Liver (tissue), 9 donors: ENCODE data around the gene AMBRA1. TPM values are rescaled to one million over a fixed set of nuclear protein-coding genes. Genes with fewer than 3 reads are reported as not detected.

ENCODE experiments used
- DNase-seq: peaks from one replicate; pipeline ENCODE4 v3.0.0-alpha.2; 2017; ENCODE audit warnings: low spot score
- H3K27ac ChIP-seq, 2 donors: one replicate each; pipeline ENCODE4 v1.7.0; 2013; ENCODE audit warnings: inconsistent platforms in 2 of 2, low read length in 2 of 2, control low read depth in 1 of 2, low read depth in 1 of 2, mild to moderate bottlenecking in 1 of 2
- H3K27me3 ChIP-seq, 4 donors: one replicate each; pipeline versions ENCODE4 v1.6.1 to v1.7.0; 2013; ENCODE audit warnings: low read length in 3 of 4, inconsistent platforms in 1 of 4, mild to moderate bottlenecking in 1 of 4, moderate library complexity in 1 of 4; ENCODE audit not compliant: control insufficient read depth in 4 of 4, insufficient read depth in 4 of 4
- H3K36me3 ChIP-seq, 4 donors: one replicate each; pipeline versions ENCODE4 v1.6.1 to v1.7.0; 2013; ENCODE audit warnings: low read length in 3 of 4, mild to moderate bottlenecking in 3 of 4, low read depth in 1 of 4, moderate library complexity in 1 of 4; ENCODE audit not compliant: control insufficient read depth in 4 of 4, insufficient read depth in 3 of 4
- H3K4me1 ChIP-seq, 4 donors: one replicate each; pipeline versions ENCODE4 v1.6.1 to v1.7.0; 2013; ENCODE audit warnings: low read length in 3 of 4, mild to moderate bottlenecking in 3 of 4, moderate library complexity in 1 of 4; ENCODE audit not compliant: control insufficient read depth in 4 of 4, insufficient read depth in 4 of 4
- H3K4me3 ChIP-seq, 3 donors: one replicate each; pipeline versions ENCODE4 v1.6.1 to v1.7.0; 2013; ENCODE audit warnings: low read length in 3 of 3, control low read depth in 1 of 3, low read depth in 1 of 3, mild to moderate bottlenecking in 1 of 3
- H3K9ac ChIP-seq, 2 donors: one replicate each; pipeline ENCODE4 v1.7.0; 2013; ENCODE audit warnings: low read length in 2 of 2, mild to moderate bottlenecking in 2 of 2, moderate library complexity in 2 of 2, control low read depth in 1 of 2, low read depth in 1 of 2
- H3K9me3 ChIP-seq, 4 donors: one replicate each; pipeline versions ENCODE4 v1.6.1 to v1.7.0; 2013; ENCODE audit warnings: low read length in 3 of 4; ENCODE audit not compliant: control insufficient read depth in 4 of 4
- ATF3 ChIP-seq: IDR thresholded peaks from 2 replicates; pipeline ENCODE4 v1.6.1; 2016; ENCODE audit warnings: antibody characterized with exemption
- CTCF ChIP-seq: fragments of 150-350 bp; IDR thresholded peaks from 2 replicates; pipeline ENCODE4 v1.5.1; 2017; ENCODE audit warnings: improper control_type of control experiment, low read depth, low read length; ENCODE audit not compliant: missing input control
- EGR1 ChIP-seq, 2 donors: IDR thresholded peaks; 2 replicates each; pipeline ENCODE4 v1.6.1; 2016 to 2018; ENCODE audit warnings: antibody characterized with exemption in 2 of 2, low read depth in 2 of 2
- FOXA1 ChIP-seq: IDR thresholded peaks from 2 replicates; pipeline ENCODE4 v1.6.1; 2016; ENCODE audit warnings: antibody characterized with exemption
- FOXA2 ChIP-seq: IDR thresholded peaks from 2 replicates; pipeline ENCODE4 v1.6.1; 2016; ENCODE audit warnings: antibody characterized with exemption
- GABPA ChIP-seq, 2 donors: IDR thresholded peaks in 1 of 2; conservative IDR thresholded peaks in 1 of 2; 2 replicates each; pipeline ENCODE4 v1.6.1; 2016; ENCODE audit warnings: antibody characterized with exemption in 2 of 2, mild to moderate bottlenecking in 1 of 2, moderate library complexity in 1 of 2
- HNF4A ChIP-seq, 2 donors: conservative IDR thresholded peaks; 2 replicates each; pipeline ENCODE4 v1.6.1; 2016; ENCODE audit warnings: antibody characterized with exemption in 2 of 2, mild to moderate bottlenecking in 2 of 2
- HNF4G ChIP-seq: IDR thresholded peaks from 2 replicates; pipeline ENCODE4 v1.6.1; 2016; ENCODE audit warnings: antibody characterized with exemption
- JUND ChIP-seq, 2 donors: IDR thresholded peaks; 2 replicates each; pipeline ENCODE4 v1.6.1; 2016; ENCODE audit warnings: antibody characterized with exemption in 2 of 2
- MAX ChIP-seq: IDR thresholded peaks from 2 replicates; pipeline ENCODE4 v1.6.1; 2016; ENCODE audit warnings: antibody characterized with exemption
- NR2F2 ChIP-seq: IDR thresholded peaks from 2 replicates; pipeline ENCODE4 v1.6.1; 2016; ENCODE audit warnings: antibody characterized with exemption
- RAD21 ChIP-seq, 2 donors: IDR thresholded peaks; 2 replicates each; pipeline ENCODE4 v1.6.1; 2016; ENCODE audit warnings: antibody characterized with exemption in 2 of 2, mild to moderate bottlenecking in 2 of 2
- REST ChIP-seq: IDR thresholded peaks from 2 replicates; pipeline ENCODE4 v1.6.1; 2016; ENCODE audit warnings: antibody characterized with exemption, mild to moderate bottlenecking
- RXRA ChIP-seq, 2 donors: IDR thresholded peaks; 2 replicates each; pipeline ENCODE4 v1.6.1; 2017 to 2018; ENCODE audit warnings: antibody characterized with exemption in 2 of 2, mild to moderate bottlenecking in 1 of 2
- TAF1 ChIP-seq: conservative IDR thresholded peaks from 2 replicates; pipeline ENCODE4 v1.6.1; 2016; ENCODE audit warnings: antibody characterized with exemption, mild to moderate bottlenecking
- YY1 ChIP-seq: IDR thresholded peaks from 2 replicates; pipeline ENCODE4 v1.6.1; 2016; ENCODE audit warnings: antibody characterized with exemption, mild to moderate bottlenecking
- ZBTB33 ChIP-seq: IDR thresholded peaks from 2 replicates; pipeline ENCODE4 v1.6.1; 2016; ENCODE audit warnings: antibody characterized with exemption
- WGBS: extraction: QIAGEN DNeasy Blood & Tissue Kit; methylation state at CpG from one replicate; pipeline ENCODE4 v1.1.7; 2013; 5-methylcytosine and 5-hydroxymethylcytosine counted together
- polyA plus RNA-seq, 2 donors: library from polyadenylated mRNA; stranded (reverse) in 1 of 2; unstranded in 1 of 2; fragments of 200-250 nt in 1 of 2; fragments of >200 nt in 1 of 2; fragmentation: Nextera tagmentation in 1 of 2; extraction: Ambion mirVana in 1 of 2; gene quantifications; one replicate each; pipeline versions ENCODE4 v1.2.1 to v1.2.3, GENCODE V29; 2013 to 2015
- total RNA-seq, 2 donors: library from RNA; depleted of rRNA; stranded (reverse); fragments of >200 nt; gene quantifications; one replicate each; pipeline ENCODE4 v1.2.3, GENCODE V29; 2014
- donor health status: healthy.
- donor health status: healthy.
- donor health status: healthy.
- donor health status: healthy.
- donor health status: healthy.

AMBRA1 gene
- total and polyA plus RNA-seq, 4 donors = 3.7 to 25.7 (median 15.1) TPM

GRCh38 chr11:46469926-46470325 lies 123.9 kb downstream of the AMBRA1 start:
- 98% methylated on average over 4 of the region's 4 CpGs for WGBS
- Histone ChIP-seq H3K27ac (no peak overlapping the region), H3K9me3 (no peaks in the 10 kb centered on the region), H3K27me3 (no peaks in the 10 kb centered on the region), H3K4me3 (no peak overlapping the region), H3K4me1 (peaks cover 0 to 3% (median 0%) of the 10 kb centered on the region in 4 donors), H3K9ac (no peak overlapping the region), H3K36me3 (peaks cover 0 to 3% (median 0%) of the 10 kb centered on the region in 4 donors)
- DNase-seq = no peak
- TF ChIP-seq MAX = no peak
- TF ChIP-seq EGR1 (IDR thresholded peaks at IDR 0.05; ENCODE audit: low read depth in 2 of 2) = no peak
- no peak for TF ChIP-seq RXRA (IDR thresholded peaks at IDR 0.05)
- no peak for TF ChIP-seq HNF4G
- no peak for TF ChIP-seq HNF4A (conservative IDR thresholded peaks at IDR 0.05)

GRCh38 chr11:46465683-46466082 lies 128.1 kb downstream of the AMBRA1 start:
- Histone ChIP-seq H3K9me3 (no peaks in the 10 kb centered on the region), H3K4me1 (no peaks in the 10 kb centered on the region), H3K9ac (no peak overlapping the region), H3K36me3 (peaks cover 0 to 3% (median 0%) of the 10 kb centered on the region in 4 donors), H3K4me3 (no peak overlapping the region), H3K27me3 (no peaks in the 10 kb centered on the region), H3K27ac (no peak overlapping the region)
- 67% methylated on average over 1 of the region's 1 CpG for WGBS
- no peak for TF ChIP-seq EGR1 (IDR thresholded peaks at IDR 0.05; ENCODE audit: low read depth in 2 of 2)
- TF ChIP-seq YY1 = no peak
- TF ChIP-seq FOXA1 = no peak
- no peak for TF ChIP-seq JUND (IDR thresholded peaks at IDR 0.05)
- TF ChIP-seq HNF4G = no peak
- no peak for TF ChIP-seq REST
- no peak for TF ChIP-seq ATF3
- no peak for TF ChIP-seq FOXA2
- no peak for TF ChIP-seq CTCF
- no peak for TF ChIP-seq GABPA (IDR thresholded peaks at IDR 0.05 in 1 of 2, conservative IDR thresholded peaks at IDR 0.05 in 1 of 2)
- no peak for TF ChIP-seq HNF4A (conservative IDR thresholded peaks at IDR 0.05)
- no peak for TF ChIP-seq RAD21 (IDR thresholded peaks at IDR 0.05)
- no peak for TF ChIP-seq TAF1
- no peak for TF ChIP-seq MAX
- TF ChIP-seq RXRA (IDR thresholded peaks at IDR 0.05) = no peak
- TF ChIP-seq ZBTB33 = no peak
- TF ChIP-seq NR2F2 = no peak
- no peak for DNase-seq
